GM18861 (cell line): ENCODE data around the gene PCBP3.
"Not testable (repeated sequence)": the region's sequence is repeated elsewhere in the genome, so short reads cannot be mapped to it uniquely, and the experiment has no call there.

Source experiments
- ATAC-seq: cut with Tn5 transposase; IDR thresholded peaks from one replicate; pipeline ENCODE4 v1.9.1; 2021; ENCODE audit not compliant: unreplicated experiment

PCBP3 gene

GRCh38 chr21:45940091-45940490, 296.6 kb downstream of the PCBP3 start:
- no peak for ATAC-seq

- no peak for ATAC-seq
Measured at GRCh38 chr21:45940621-45941337, 297.3 kb downstream of the PCBP3 start.

GRCh38 chr21:45941338-45941710, 297.8 kb downstream of the PCBP3 start:
- ATAC-seq = no peak

GRCh38 chr21:45941717-45942546, 298.4 kb downstream of the PCBP3 start:
- ATAC-seq = no peak

GRCh38 chr21:45942755-45943629, 299.5 kb downstream of the PCBP3 start:
- no peak for ATAC-seq

- no peak for ATAC-seq
Measured at GRCh38 chr21:45943630-45944540, 300.4 kb downstream of the PCBP3 start.

- no peak for ATAC-seq
Measured at GRCh38 chr21:45944601-45945000, 301.1 kb downstream of the PCBP3 start.

- ATAC-seq = no peak
Measured at GRCh38 chr21:45945066-45945867, 301.7 kb downstream of the PCBP3 start.

- no peak for ATAC-seq
Measured at GRCh38 chr21:45945868-45946210, 302.3 kb downstream of the PCBP3 start.

- no peak for ATAC-seq
Measured at GRCh38 chr21:45947296-45947695, 303.8 kb downstream of the PCBP3 start.

- no peak for ATAC-seq
Measured at GRCh38 chr21:45947716-45948255, 304.3 kb downstream of the PCBP3 start.

- ATAC-seq = no peak
Measured at GRCh38 chr21:45948576-45949141, 305.1 kb downstream of the PCBP3 start.

- no peak for ATAC-seq
Measured at GRCh38 chr21:45949928-45950739, 306.6 kb downstream of the PCBP3 start.

- ATAC-seq = no peak
Measured at GRCh38 chr21:45950740-45951515, 307.4 kb downstream of the PCBP3 start.

GRCh38 chr21:45951676-45952075, 308.2 kb downstream of the PCBP3 start:
- no peak for ATAC-seq

GRCh38 chr21:45952527-45952926, 309.0 kb downstream of the PCBP3 start:
- not testable (repeated sequence) for ATAC-seq

- no peak for ATAC-seq
Measured at GRCh38 chr21:45952974-45953373, 309.4 kb downstream of the PCBP3 start.
